Natural killer cell (primary cell): Measurements from ENCODE around the gene CRIM1. TPM values are rescaled to one million over a fixed set of nuclear protein-coding genes. Genes with fewer than 3 reads are reported as not detected.

ENCODE experiments used
- ATAC-seq, 3 donors: fragments of 150-1000 bp in 2 of 3; fragments of 200-7000 bp in 1 of 3; cut with Tn5 transposase; 1 replicate in 1 of 3; 2 replicates in 2 of 3; pipeline ENCODE4 v1.10.0; 2021; ENCODE audit warnings: mild to moderate bottlenecking in 2 of 3, moderate library complexity in 2 of 3
- DNase-seq, 2 donors: peaks; one replicate each; pipeline versions ENCODE4 v3.0.0 to v3.0.0-alpha.2; 2013 to 2021; ENCODE audit warnings: mixed read lengths in 1 of 2
- H3K27ac ChIP-seq: one replicate; pipeline ENCODE4 v1.5.1; 2013; ENCODE audit warnings: mild to moderate bottlenecking, low read length
- H3K27me3 ChIP-seq: one replicate; pipeline ENCODE4 v1.6.1; 2013; ENCODE audit warnings: low read length; ENCODE audit not compliant: control insufficient read depth, insufficient read depth
- H3K36me3 ChIP-seq: one replicate; pipeline ENCODE4 v1.6.1; 2013; ENCODE audit warnings: low read length; ENCODE audit not compliant: control insufficient read depth, insufficient read depth
- H3K4me1 ChIP-seq: one replicate; pipeline ENCODE4 v1.6.1; 2013; ENCODE audit warnings: low read length; ENCODE audit not compliant: control insufficient read depth, insufficient read depth
- H3K4me3 ChIP-seq: one replicate; pipeline ENCODE4 v1.5.1; 2013; ENCODE audit warnings: low read length
- H3K9me3 ChIP-seq: one replicate; pipeline ENCODE4 v1.6.1; 2013; ENCODE audit warnings: low read length; ENCODE audit not compliant: control insufficient read depth, insufficient read depth
- H3K27ac Mint-ChIP-seq, 2 donors: one replicate each; pipeline ENCODE4 v1.8.0; 2022; ENCODE audit warnings: mild to moderate bottlenecking in 2 of 2, mixed read lengths in 2 of 2, moderate library complexity in 1 of 2
- H3K27me3 Mint-ChIP-seq, 2 donors: one replicate each; pipeline ENCODE4 v1.8.0; 2022; ENCODE audit warnings: low read depth in 2 of 2, mixed read lengths in 2 of 2
- H3K36me3 Mint-ChIP-seq: one replicate; pipeline ENCODE4 v1.8.0; 2022; ENCODE audit warnings: mixed read lengths
- H3K4me1 Mint-ChIP-seq, 2 donors: one replicate each; pipeline ENCODE4 v1.8.0; 2022; ENCODE audit warnings: mixed read lengths in 2 of 2
- H3K4me3 Mint-ChIP-seq: one replicate; pipeline ENCODE4 v1.8.0; 2022; ENCODE audit warnings: mild to moderate bottlenecking, moderate library complexity, mixed read lengths
- H3K9me3 Mint-ChIP-seq, 2 donors: one replicate each; pipeline ENCODE4 v1.8.0; 2022; ENCODE audit warnings: mixed read lengths in 2 of 2
- CTCF ChIP-seq: fragments of 200-600 bp; IDR thresholded peaks from one replicate; pipeline ENCODE4 v1.8.0; 2022; ENCODE audit warnings: antibody characterized with exemption
- WGBS: methylation state at CpG from one replicate; pipeline ENCODE4 v1.1.7; 2013; ENCODE audit warnings: missing lambda C conversion rate; ENCODE audit not compliant: insufficient coverage; 5-methylcytosine and 5-hydroxymethylcytosine counted together
- intact Hi-C: fragments of 100-400 bp; cut with micrococcal nuclease; formaldehyde crosslinking; loops from one replicate; pipeline ENCODE4 v1.14.2; 2022
- total RNA-seq, 4 donors: library from RNA; stranded (reverse); fragments of 120-200 nt in 1 of 4; gene quantifications; one replicate each; pipeline versions ENCODE4 v1.2.3 to v1.2.4, GENCODE V29; 2013 to 2022

CRIM1 gene
- total RNA-seq, 3 donors from 2014 or later (not counting 1 experiment from before 2014, with no cell fraction given), result 19.3 to 34.1 (median 32.9) TPM

GRCh38 chr2:36486521-36487044, 131.0 kb downstream of the CRIM1 start:
- ATAC-seq (no peak), DNase-seq (no peak)
- H3K36me3 ChIP-seq, result no peaks in the 10 kb centered on the region
- no peaks in the 10 kb centered on the region for H3K4me1 ChIP-seq
- H3K27me3 ChIP-seq, result no peaks in the 10 kb centered on the region
- peaks cover 7% of the 10 kb centered on the region for H3K36me3 Mint-ChIP-seq
- H3K4me3 ChIP-seq, result no peak overlapping the region
- no peak overlapping the region for H3K27ac ChIP-seq
- no peak overlapping the region for H3K4me3 Mint-ChIP-seq
- H3K9me3 ChIP-seq, result no peaks in the 10 kb centered on the region
- no peak for TF ChIP-seq CTCF
- H3K27ac Mint-ChIP-seq, result no peak overlapping the region
- intact Hi-C loops, result no loop called here
- H3K4me1 Mint-ChIP-seq, result peaks cover 6 to 9% of the 10 kb centered on the region in 2 donors
- no peaks in the 10 kb centered on the region for H3K9me3 Mint-ChIP-seq
- no peaks in the 10 kb centered on the region for H3K27me3 Mint-ChIP-seq
- WGBS, result no CpG with 5 or more reads among the region's 1 CpG

DNA sequence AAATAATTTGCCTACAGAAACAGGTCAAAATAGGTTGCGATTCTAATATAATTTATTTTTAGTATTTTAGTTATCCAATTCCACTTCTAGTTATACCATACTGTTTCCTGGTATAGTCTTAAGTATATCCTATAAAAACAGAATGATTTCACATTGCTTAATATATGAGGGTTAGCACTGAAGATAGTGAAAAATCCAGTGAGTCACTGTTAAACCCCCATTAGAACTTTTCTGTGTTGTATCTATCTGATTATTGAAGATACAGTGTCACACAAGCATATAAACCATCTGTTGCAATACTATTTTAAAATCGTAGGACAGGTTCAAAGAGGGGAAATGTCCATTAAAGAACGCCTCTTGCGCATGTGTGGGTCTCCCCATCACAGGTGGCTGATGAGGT, 132.4 kb downstream of the CRIM1 start:
- TF ChIP-seq CTCF, result no peak
- Mint-ChIP-seq H3K4me3 (no peak overlapping the region), H3K9me3 (no peaks in the 10 kb centered on the region), H3K27ac (no peak overlapping the region), H3K27me3 (no peaks in the 10 kb centered on the region), H3K36me3 (no peaks in the 10 kb centered on the region), H3K4me1 (peaks cover 9 to 11% of the 10 kb centered on the region in 2 donors)
- intact Hi-C loops, result no loop called here
- H3K4me1 ChIP-seq, result no peaks in the 10 kb centered on the region
- no peak for DNase-seq
- H3K9me3 ChIP-seq, result no peaks in the 10 kb centered on the region
- no peak overlapping the region for H3K27ac ChIP-seq
- no peak for ATAC-seq
- H3K36me3 ChIP-seq, result no peaks in the 10 kb centered on the region
- no peak overlapping the region for H3K4me3 ChIP-seq
- 92% methylated on average over 3 of the region's 4 CpGs for WGBS
- no peaks in the 10 kb centered on the region for H3K27me3 ChIP-seq

DNA sequence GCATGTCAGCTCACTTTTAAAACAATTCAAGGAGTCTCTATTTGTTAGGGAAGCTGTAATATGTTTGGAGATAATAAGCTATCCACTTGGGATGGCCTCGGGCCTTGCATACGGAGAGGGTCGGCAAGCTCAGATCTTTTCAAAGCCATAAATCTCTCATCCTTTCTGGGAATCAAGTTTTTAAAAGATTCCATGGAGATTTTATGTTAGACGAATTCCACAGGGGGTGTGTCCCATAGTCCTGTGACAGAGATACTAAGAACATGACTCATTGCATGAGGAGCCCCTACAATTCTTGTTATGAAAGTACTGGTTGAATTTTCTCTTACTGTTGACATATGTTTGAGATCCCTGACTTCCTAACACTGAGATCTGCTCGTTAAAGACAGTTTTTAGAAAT, 133.7 kb downstream of the CRIM1 start:
- Mint-ChIP-seq H3K27ac (no peak overlapping the region), H3K36me3 (no peaks in the 10 kb centered on the region), H3K4me1 (peaks cover 9 to 11% of the 10 kb centered on the region in 2 donors), H3K4me3 (no peak overlapping the region), H3K27me3 (no peaks in the 10 kb centered on the region), H3K9me3 (no peaks in the 10 kb centered on the region)
- Histone ChIP-seq H3K9me3 (no peaks in the 10 kb centered on the region), H3K36me3 (no peaks in the 10 kb centered on the region), H3K4me1 (no peaks in the 10 kb centered on the region), H3K27me3 (no peaks in the 10 kb centered on the region), H3K4me3 (no peak overlapping the region), H3K27ac (no peak overlapping the region)
- WGBS, result 89% methylated on average over 5 of the region's 5 CpGs
- intact Hi-C loops, result no loop called here
- no peak for TF ChIP-seq CTCF
- ATAC-seq (no peak), DNase-seq (no peak)

DNA sequence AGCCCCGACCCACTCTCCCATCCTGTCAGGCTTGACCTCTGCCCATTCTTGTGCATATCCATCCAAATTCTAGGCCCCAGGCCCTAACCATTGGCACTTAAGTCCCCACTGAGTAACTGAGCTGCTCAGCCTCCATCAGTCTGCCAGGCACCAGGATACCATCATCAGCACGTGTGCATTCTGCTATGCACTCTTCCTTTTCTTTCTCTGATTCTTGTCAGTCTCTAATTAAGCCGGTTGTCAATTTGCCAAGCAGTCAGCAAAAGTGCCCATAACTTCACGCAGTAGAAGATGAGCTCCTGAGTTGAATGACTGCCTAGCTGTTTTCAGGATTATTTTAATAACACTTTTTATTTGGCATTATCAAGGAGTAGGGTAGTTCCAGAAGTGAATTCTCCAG, 135.2 kb downstream of the CRIM1 start:
- Mint-ChIP-seq H3K27ac (no peak overlapping the region), H3K36me3 (no peaks in the 10 kb centered on the region), H3K4me1 (peaks cover 9 to 11% of the 10 kb centered on the region in 2 donors), H3K27me3 (no peaks in the 10 kb centered on the region), H3K9me3 (no peaks in the 10 kb centered on the region), H3K4me3 (no peak overlapping the region)
- 95% methylated on average over 4 of the region's 4 CpGs for WGBS
- no peak for ATAC-seq
- intact Hi-C loops, result no loop called here
- Histone ChIP-seq H3K27me3 (no peaks in the 10 kb centered on the region), H3K9me3 (no peaks in the 10 kb centered on the region), H3K4me3 (no peak overlapping the region), H3K36me3 (no peaks in the 10 kb centered on the region), H3K27ac (no peak overlapping the region), H3K4me1 (no peaks in the 10 kb centered on the region)
- DNase-seq, result no peak
- TF ChIP-seq CTCF, result no peak
